Fibroblast of skin of right quadriceps (primary cell): Measurements from ENCODE around the gene TMEM132D.
A peak's percentile ranks its signal among the peaks of the same experiment; 100 is the strongest.

ENCODE experiments used
- DNase-seq: peaks from one replicate; pipeline ENCODE4 v3.0.0-alpha.2; 2013

Gene TMEM132D

GRCh38 chr12:129821964-129822363 is 81.9 kb downstream of the TMEM132D start:
- no peak for DNase-seq

- DNase-seq = peak; percentile 2
Measured at GRCh38 chr12:129819391-129819790, 84.4 kb downstream of the TMEM132D start.

- DNase-seq = no peak
Measured at GRCh38 chr12:129815846-129816245, 88.0 kb downstream of the TMEM132D start.

- DNase-seq = no peak
Measured at GRCh38 chr12:129811963-129812362, 91.9 kb downstream of the TMEM132D start.

GRCh38 chr12:129807136-129807535 is 96.7 kb downstream of the TMEM132D start:
- DNase-seq = no peak

- peak; percentile 7 for DNase-seq
Measured at GRCh38 chr12:129791396-129791795, 112.4 kb downstream of the TMEM132D start.

GRCh38 chr12:129790930-129791329 is 112.9 kb downstream of the TMEM132D start:
- DNase-seq = no peak

- DNase-seq = no peak
Measured at GRCh38 chr12:129790331-129790730, 113.5 kb downstream of the TMEM132D start.

GRCh38 chr12:129789921-129790320 is 113.9 kb downstream of the TMEM132D start:
- no peak for DNase-seq

GRCh38 chr12:129788506-129789084 is 115.2 kb downstream of the TMEM132D start:
- peak; percentile 75 for DNase-seq

GRCh38 chr12:129779989-129780388 is 123.8 kb downstream of the TMEM132D start:
- DNase-seq = no peak

GRCh38 chr12:129779033-129779432 is 124.8 kb downstream of the TMEM132D start:
- DNase-seq = no peak

- no peak for DNase-seq
Measured at GRCh38 chr12:129776977-129777667, 126.7 kb downstream of the TMEM132D start.

GRCh38 chr12:129772501-129773493 is 131.0 kb downstream of the TMEM132D start:
- DNase-seq = peak; percentile 75

- no peak for DNase-seq
Measured at GRCh38 chr12:129771238-129771637, 132.6 kb downstream of the TMEM132D start.

GRCh38 chr12:129765719-129766118 is 138.1 kb downstream of the TMEM132D start:
- no peak for DNase-seq

- DNase-seq = peak; percentile 6
Measured at GRCh38 chr12:129762436-129762835, 141.4 kb downstream of the TMEM132D start.

GRCh38 chr12:129753586-129753985 is 150.2 kb downstream of the TMEM132D start:
- peak; percentile 84 for DNase-seq

- DNase-seq = peak; percentile 5
Measured at GRCh38 chr12:129750421-129750820, 153.4 kb downstream of the TMEM132D start.

GRCh38 chr12:129746318-129746717 is 157.5 kb downstream of the TMEM132D start:
- no peak for DNase-seq

- DNase-seq = no peak
Measured at GRCh38 chr12:129729170-129729569, 174.7 kb downstream of the TMEM132D start.

GRCh38 chr12:129727100-129727499 is 176.7 kb downstream of the TMEM132D start:
- DNase-seq = no peak

- DNase-seq = no peak
Measured at GRCh38 chr12:129723260-129723659, 180.6 kb downstream of the TMEM132D start.
